Activated T-helper 1 cell treated with anti-CD3 and anti-CD28 coated beads, Interleukin-2, amount 50 U/mL, for 16 hours (primary cell): ENCODE results near the gene STK32C.
"Not testable (repeated sequence)": the region's sequence is repeated elsewhere in the genome, so short reads cannot be mapped to it uniquely, and the experiment has no call there.

Source experiments
- DNase-seq, 2 donors: peaks; one replicate each; pipeline ENCODE4 v3.0.0-alpha.2; 2020; ENCODE audit warnings: low read depth in 1 of 2, low spot score in 1 of 2

The STK32C gene

GRCh38 chr10:132269266-132270230 is 38.2 kb downstream of the STK32C start:
- DNase-seq = no peak

DNA sequence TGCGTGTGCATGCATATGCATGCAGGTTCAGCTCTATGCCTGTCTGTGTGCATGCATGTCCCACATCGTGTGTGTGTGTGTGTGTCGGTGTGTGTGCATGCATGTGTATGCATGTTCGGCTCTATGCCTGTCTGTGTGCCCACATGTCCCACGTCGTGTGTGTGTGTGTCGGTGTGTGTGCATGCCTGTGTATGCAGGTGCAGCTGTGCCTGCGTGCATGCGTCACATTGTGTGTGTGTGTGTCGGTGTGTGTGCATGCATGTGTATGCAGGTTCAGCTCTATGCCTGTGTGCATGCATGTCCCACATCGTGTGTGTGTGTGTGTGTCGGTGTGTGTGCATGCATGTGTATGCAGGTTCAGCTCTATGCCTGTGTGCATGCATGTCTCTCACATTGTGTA is 39.8 kb downstream of the STK32C start:
- not testable (repeated sequence) for DNase-seq

GRCh38 chr10:132266594-132267161 is 41.1 kb downstream of the STK32C start:
- DNase-seq = no peak

- no peak for DNase-seq
Observed at GRCh38 chr10:132265890-132266496, 41.8 kb downstream of the STK32C start.

GRCh38 chr10:132264966-132265889 is 42.5 kb downstream of the STK32C start:
- DNase-seq = no peak

DNA sequence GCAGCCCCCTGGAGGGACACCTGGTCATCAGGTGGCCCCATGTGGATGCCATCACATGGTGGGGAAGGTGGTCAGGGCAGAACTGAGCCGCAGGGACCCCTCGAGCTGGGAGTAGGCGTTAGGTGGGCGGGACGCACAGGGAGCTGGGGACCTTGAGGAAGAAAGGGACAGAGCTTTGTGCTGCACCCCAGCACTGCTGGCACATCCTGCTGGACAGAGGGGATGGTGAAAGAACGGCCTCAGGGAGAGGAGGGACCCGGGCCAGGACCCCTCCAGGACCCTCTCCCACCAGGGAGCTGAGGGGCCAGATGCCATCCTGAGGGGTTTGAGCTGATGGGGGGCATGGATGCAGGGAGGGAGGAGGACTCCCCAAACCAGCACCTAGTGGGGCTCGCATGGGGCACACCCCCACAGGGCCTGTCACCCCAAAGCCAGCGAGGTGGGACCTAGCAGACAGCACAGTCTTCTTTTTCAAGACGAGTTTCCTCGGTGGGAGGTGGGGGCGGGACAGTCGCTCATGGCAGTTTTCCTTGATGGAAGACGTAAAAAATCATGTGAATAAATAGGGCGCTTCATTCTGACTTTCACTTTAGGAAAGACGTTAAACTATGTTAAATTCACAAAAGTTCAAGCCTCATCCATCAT is 43.3 kb downstream of the STK32C start:
- no peak for DNase-seq

DNA sequence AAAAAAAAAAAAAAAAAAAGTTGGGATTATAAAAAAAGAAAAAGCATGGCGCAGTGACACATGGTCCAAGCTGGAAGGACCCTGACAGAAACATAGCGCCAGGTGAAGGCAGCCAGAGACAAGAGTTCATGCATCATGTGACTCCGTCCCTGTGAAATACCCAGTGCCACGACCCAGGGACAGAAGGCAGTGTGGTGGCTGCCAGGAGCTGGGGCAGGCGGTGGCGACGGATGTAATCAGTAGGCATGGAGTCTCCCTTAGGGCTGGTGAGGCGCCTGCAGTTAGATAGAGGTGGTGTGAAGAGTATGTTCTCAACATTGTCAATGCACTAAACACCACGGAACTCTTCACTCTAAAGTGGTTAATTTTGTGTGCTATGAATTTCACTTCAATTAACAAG is 43.9 kb downstream of the STK32C start:
- DNase-seq = no peak

GRCh38 chr10:132259702-132260482 is 47.9 kb downstream of the STK32C start:
- no peak for DNase-seq

GRCh38 chr10:132258423-132258822 is 49.3 kb downstream of the STK32C start:
- DNase-seq = no peak

GRCh38 chr10:132257907-132258306 is 49.8 kb downstream of the STK32C start:
- DNase-seq = no peak

- no peak for DNase-seq
Observed at GRCh38 chr10:132257271-132257670, 50.5 kb downstream of the STK32C start.

- no peak for DNase-seq
Observed at GRCh38 chr10:132256866-132257265, 50.9 kb downstream of the STK32C start.

GRCh38 chr10:132255489-132256344 is 52.0 kb downstream of the STK32C start:
- no peak for DNase-seq

DNA sequence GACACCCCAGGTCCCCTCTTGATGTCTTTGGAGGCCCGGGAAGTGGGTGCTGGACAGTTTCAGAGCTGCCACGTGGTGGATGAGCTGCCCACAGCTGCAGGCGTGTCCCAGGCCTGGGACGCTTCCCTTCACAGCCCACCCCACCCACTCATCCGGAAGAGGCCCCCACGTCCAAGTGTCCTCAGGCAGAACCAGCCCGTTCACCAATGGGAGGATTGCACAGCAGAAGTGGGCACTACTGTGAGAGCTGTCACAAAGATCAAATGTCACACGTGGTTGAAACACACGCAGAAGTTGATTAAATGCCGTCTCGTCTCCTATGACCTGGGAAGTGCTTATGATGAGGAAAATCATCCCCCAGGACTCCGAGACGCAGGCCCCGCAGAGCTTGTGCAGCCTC is 52.9 kb downstream of the STK32C start:
- no peak for DNase-seq

DNA sequence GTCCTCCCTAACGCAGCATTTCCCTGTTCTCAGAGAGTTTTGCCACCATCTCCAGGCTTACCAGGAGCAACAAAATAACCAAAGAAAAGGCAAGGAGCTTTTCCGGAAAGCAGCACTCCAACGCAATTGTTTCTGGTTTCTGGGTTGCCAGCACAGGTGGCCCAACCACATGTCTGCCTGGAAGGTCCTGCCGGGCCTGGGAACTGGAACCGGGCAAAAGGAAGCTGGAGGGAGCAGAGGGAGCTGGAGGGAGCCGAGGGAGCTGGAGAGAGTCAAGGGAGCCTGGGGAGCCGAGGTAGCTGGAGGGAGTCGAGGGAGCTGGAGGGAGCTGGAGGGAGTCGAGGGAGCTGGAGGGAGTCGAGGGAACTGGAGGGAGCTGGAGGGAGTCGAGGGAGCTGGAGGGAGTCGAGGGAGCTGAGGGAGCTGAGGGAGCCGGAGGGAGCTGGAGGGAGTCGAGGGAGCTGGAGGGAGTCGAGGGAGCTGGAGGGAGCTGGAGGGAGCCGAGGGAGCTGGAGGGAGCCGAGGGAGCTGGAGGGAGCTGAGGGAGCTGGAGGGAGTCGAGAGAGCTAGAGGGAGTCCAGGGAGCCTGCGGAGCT is 54.6 kb downstream of the STK32C start:
- no peak for DNase-seq

- no peak for DNase-seq
Observed at GRCh38 chr10:132252412-132252811, 55.3 kb downstream of the STK32C start.

GRCh38 chr10:132251928-132252327 is 55.8 kb downstream of the STK32C start:
- no peak for DNase-seq
